Fibroblast of pulmonary artery (primary cell): ENCODE measurements around the gene DOCK4.

Source experiments
- DNase-seq: peaks from one replicate; pipeline ENCODE4 v3.0.0-alpha.2; 2010; ENCODE audit warnings: low read depth
- H3K4me3 ChIP-seq: replicated peaks from 2 replicates; pipeline ENCODE4 v1.5.1; 2011; ENCODE audit warnings: low read depth, mild to moderate bottlenecking, control low read depth, low read length, moderate library complexity
- CTCF ChIP-seq: IDR thresholded peaks from 2 replicates; pipeline ENCODE4 v1.5.1; 2011; ENCODE audit warnings: mild to moderate bottlenecking, control low read depth, low read length, inconsistent platforms; ENCODE audit errors: missing control alignments

Gene DOCK4

GRCh38 chr7:112192236-112193154 lies 13.7 kb downstream of the DOCK4 start:
- peak; percentile 63 for DNase-seq
- no peak overlapping the region for H3K4me3 ChIP-seq
- no peak for TF ChIP-seq CTCF

- DNase-seq: no peak
- TF ChIP-seq CTCF: no peak
- H3K4me3 ChIP-seq: no peak overlapping the region
Measured at GRCh38 chr7:112190120-112190519, 16.1 kb downstream of the DOCK4 start.

- DNase-seq: no peak
- H3K4me3 ChIP-seq: no peak overlapping the region
- TF ChIP-seq CTCF: no peak
Measured at GRCh38 chr7:112189691-112190090, 16.5 kb downstream of the DOCK4 start.

GRCh38 chr7:112188257-112188656 lies 17.9 kb downstream of the DOCK4 start:
- no peak for TF ChIP-seq CTCF
- H3K4me3 ChIP-seq: no peak overlapping the region
- DNase-seq: no peak

GRCh38 chr7:112186300-112186699 lies 19.9 kb downstream of the DOCK4 start:
- TF ChIP-seq CTCF: no peak
- H3K4me3 ChIP-seq: no peak overlapping the region
- no peak for DNase-seq

GRCh38 chr7:112185005-112185834 lies 21.0 kb downstream of the DOCK4 start:
- no peak overlapping the region for H3K4me3 ChIP-seq
- DNase-seq: peak; percentile 27
- no peak for TF ChIP-seq CTCF
